GM12875 (cell line): ENCODE data around the gene COL19A1.
"Not testable (repeated sequence)": the region's sequence is repeated elsewhere in the genome, so short reads cannot be mapped to it uniquely, and the experiment has no call there.

Source experiments
- H3K4me3 ChIP-seq: one replicate; pipeline ENCODE4 v1.5.1; 2011; ENCODE audit warnings: low read depth, low read length, control low read depth
- CTCF ChIP-seq: IDR thresholded peaks from 2 replicates; pipeline ENCODE4 v1.5.1; 2011; ENCODE audit warnings: low read depth, mild to moderate bottlenecking, control low read depth, inconsistent platforms, low read length, moderate library complexity, borderline replicate concordance; ENCODE audit not compliant: insufficient read depth

Gene COL19A1

GRCh38 chr6:69820438-69820837 is 45.9 kb upstream of the COL19A1 start:
- no peak overlapping the region for H3K4me3 ChIP-seq
- TF ChIP-seq CTCF = no peak

GRCh38 chr6:69824355-69824754 is 42.0 kb upstream of the COL19A1 start:
- not testable (repeated sequence) for H3K4me3 ChIP-seq

GRCh38 chr6:69825904-69826303 is 40.5 kb upstream of the COL19A1 start:
- no peak overlapping the region for H3K4me3 ChIP-seq
- TF ChIP-seq CTCF = no peak

GRCh38 chr6:69827276-69827893 is 39.0 kb upstream of the COL19A1 start:
- TF ChIP-seq CTCF = no peak
- no peak overlapping the region for H3K4me3 ChIP-seq

- H3K4me3 ChIP-seq = no peak overlapping the region
- TF ChIP-seq CTCF = no peak
These were observed 33.8 kb upstream of the COL19A1 start for GRCh38 chr6:69832558-69832957.

GRCh38 chr6:69835414-69836179 is 30.8 kb upstream of the COL19A1 start:
- TF ChIP-seq CTCF = peak; percentile 63; the same call in 1 of the 2 replicates
- no peak overlapping the region for H3K4me3 ChIP-seq

GRCh38 chr6:69841862-69842261 is 24.5 kb upstream of the COL19A1 start:
- no peak for TF ChIP-seq CTCF

More at GRCh38 chr6:69841862-69842261, 24.5 kb upstream of the COL19A1 start:
- no peak overlapping the region for H3K4me3 ChIP-seq
